Measurements from ENCODE around the gene DDX1.

GRCh38 chr2:15626967-15627366, 35.3 kb downstream of the DDX1 start:
- no peak for TF ChIP-seq JUND (IDR thresholded peaks at IDR 0.05; ENCODE audit: borderline replicate concordance, low read depth, low read length)
- no peak for TF ChIP-seq JUND (tag; IDR thresholded peaks at IDR 0.05; ENCODE audit: borderline replicate concordance, low read depth, low read length)
- no peak for TF ChIP-seq ZHX1 (conservative IDR thresholded peaks at IDR 0.05; ENCODE audit: low read length)
- TF ChIP-seq ZNF609 (CRISPR knock-in tag; IDR thresholded peaks at IDR 0.05; ENCODE audit: borderline replicate concordance): no peak
- no peak for TF ChIP-seq CTCF (IDR thresholded peaks at IDR 0.05 in 2 of 3, conservative IDR thresholded peaks at IDR 0.05 in 1 of 3; ENCODE audit: insufficient read depth in 2 of 3, low read depth in 1 of 3, low read length in 3 of 3)
- no peak for TF ChIP-seq SMARCC2 (IDR thresholded peaks at IDR 0.05; ENCODE audit: low read depth)

All from K562 (cell line).